ENCODE data around the gene USP32.
"Not testable (repeated sequence)": the region's sequence is repeated elsewhere in the genome, so short reads cannot be mapped to it uniquely, and the experiment has no call there.

USP32 gene

DNA sequence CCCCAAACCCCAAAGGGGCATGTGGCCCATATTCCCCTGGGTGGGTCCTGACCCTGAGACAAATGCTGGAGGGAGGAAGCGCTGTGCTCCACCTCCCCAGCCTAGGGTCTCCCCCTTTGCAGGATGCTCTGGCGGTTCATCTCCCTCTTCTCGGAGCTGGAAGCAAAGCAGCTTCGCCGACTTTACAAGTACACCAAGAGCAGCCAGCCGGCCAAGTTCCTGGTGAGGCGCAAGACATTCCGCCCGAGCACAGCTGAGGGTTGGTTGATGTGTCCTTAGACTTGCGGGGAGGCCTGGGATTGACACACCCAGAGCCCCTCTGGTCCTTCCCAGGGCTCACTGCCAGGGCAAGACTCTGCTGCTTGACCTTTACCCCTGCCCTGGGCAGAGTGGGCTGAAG, 34.7 kb upstream of the USP32 start:
- ChIA-PET POLR2A (no interaction called here), CTCF (interaction anchor here (1.4 kb wide), 1 partner anchor 215 kb away, joined by 3 read pairs; no protein-coding TSS in a partner anchor)
- TF ChIP-seq, protein P1, sequence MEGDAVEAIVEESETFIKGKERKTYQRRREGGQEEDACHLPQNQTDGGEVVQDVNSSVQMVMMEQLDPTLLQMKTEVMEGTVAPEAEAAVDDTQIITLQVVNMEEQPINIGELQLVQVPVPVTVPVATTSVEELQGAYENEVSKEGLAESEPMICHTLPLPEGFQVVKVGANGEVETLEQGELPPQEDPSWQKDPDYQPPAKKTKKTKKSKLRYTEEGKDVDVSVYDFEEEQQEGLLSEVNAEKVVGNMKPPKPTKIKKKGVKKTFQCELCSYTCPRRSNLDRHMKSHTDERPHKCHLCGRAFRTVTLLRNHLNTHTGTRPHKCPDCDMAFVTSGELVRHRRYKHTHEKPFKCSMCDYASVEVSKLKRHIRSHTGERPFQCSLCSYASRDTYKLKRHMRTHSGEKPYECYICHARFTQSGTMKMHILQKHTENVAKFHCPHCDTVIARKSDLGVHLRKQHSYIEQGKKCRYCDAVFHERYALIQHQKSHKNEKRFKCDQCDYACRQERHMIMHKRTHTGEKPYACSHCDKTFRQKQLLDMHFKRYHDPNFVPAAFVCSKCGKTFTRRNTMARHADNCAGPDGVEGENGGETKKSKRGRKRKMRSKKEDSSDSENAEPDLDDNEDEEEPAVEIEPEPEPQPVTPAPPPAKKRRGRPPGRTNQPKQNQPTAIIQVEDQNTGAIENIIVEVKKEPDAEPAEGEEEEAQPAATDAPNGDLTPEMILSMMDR (IDR thresholded peaks at IDR 0.05; ENCODE audit: control extremely low read depth, extremely low read depth, low read depth, missing control alignments), result no peak
- no peak for DNase-seq (ENCODE audit: extremely low spot score)

DNA sequence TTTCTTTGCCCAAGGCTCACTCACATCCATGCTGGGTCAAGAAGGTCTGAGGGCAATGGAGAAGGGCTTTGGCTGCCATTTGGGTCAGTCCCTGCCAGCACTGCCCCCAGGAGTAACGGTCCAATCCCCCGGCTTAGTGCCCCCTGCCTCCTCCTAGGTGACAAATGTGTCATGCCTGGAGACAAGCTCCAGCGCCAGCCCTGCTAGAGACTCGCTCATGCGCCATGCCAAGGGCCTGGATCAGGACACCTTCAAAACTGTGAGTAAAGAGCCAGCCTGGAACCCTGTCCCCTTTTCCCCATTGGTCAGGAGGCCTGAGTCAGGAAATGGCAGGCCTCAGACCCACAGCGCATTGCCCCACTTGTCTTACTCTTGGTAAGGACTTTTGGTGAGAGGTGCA, 33.7 kb upstream of the USP32 start:
- TF ChIP-seq, protein P1 (IDR thresholded peaks at IDR 0.05; ENCODE audit: control extremely low read depth, extremely low read depth, low read depth, missing control alignments), result no peak
- ChIA-PET CTCF (interaction anchor here (1.4 kb wide), 1 partner anchor 215 kb away, joined by 3 read pairs; no protein-coding TSS in a partner anchor), POLR2A (no interaction called here)
- no peak for DNase-seq (ENCODE audit: extremely low spot score)

DNA sequence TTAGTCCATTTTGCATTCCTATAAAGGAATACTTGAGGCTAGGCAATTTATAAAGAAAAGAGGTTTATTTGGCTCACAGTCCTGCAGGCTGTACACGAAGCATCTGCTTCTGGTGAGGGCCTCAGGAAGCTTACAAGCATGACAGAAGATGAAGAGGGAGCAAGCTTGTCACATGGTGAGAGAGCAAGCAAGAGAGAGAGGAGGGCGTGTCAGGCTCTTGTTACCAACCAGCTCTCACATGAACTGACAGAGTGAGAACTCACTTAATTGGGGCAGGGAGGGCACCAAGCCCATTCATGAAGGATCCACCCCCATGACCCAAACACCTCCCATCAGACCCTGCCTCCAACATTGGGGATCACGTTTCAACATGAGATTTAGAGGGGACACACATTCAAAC, 31.9 kb upstream of the USP32 start:
- DNase-seq (ENCODE audit: extremely low spot score), result no peak
- TF ChIP-seq, protein P1 (IDR thresholded peaks at IDR 0.05; ENCODE audit: control extremely low read depth, extremely low read depth, low read depth, missing control alignments), result no peak
- ChIA-PET POLR2A (no interaction called here), CTCF (interaction anchor here (1.6 kb wide), 1 partner anchor 10 kb away, joined by 5 read pairs; no protein-coding TSS in a partner anchor)

DNA sequence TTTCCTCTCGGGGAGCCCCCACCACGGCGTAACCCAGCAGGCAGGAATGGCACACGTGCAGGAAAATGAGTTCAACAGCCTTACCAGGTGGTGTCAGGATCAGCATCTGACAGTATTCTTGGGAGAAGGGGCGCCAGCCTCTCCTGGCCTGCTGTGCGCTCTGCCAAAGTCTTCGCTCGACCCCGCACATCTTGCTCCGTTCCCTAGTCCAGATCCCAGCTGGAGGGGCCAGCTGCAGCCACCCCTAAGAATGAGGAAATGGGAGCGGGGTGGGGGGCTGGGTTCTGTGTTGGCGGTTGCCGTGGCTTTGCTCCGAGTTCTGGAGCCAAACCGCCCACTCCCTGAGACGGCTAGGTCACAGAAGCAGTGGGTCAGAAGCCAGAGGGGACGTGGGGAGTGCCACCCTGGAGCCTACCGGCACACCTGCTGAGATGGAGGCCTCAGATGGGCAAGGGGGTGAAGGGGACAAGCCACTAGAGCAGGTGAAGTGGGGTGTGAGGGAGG, 30.3 kb upstream of the USP32 start, which contains the start of gene CHCT1:
Gene CHCT1 (plus strand): TSS at position 328 of the 504 bp plus-strand sequence. CDS start 104 bp downstream, at position 432.
- POLR2A ChIA-PET, result no interaction called here

DNA sequence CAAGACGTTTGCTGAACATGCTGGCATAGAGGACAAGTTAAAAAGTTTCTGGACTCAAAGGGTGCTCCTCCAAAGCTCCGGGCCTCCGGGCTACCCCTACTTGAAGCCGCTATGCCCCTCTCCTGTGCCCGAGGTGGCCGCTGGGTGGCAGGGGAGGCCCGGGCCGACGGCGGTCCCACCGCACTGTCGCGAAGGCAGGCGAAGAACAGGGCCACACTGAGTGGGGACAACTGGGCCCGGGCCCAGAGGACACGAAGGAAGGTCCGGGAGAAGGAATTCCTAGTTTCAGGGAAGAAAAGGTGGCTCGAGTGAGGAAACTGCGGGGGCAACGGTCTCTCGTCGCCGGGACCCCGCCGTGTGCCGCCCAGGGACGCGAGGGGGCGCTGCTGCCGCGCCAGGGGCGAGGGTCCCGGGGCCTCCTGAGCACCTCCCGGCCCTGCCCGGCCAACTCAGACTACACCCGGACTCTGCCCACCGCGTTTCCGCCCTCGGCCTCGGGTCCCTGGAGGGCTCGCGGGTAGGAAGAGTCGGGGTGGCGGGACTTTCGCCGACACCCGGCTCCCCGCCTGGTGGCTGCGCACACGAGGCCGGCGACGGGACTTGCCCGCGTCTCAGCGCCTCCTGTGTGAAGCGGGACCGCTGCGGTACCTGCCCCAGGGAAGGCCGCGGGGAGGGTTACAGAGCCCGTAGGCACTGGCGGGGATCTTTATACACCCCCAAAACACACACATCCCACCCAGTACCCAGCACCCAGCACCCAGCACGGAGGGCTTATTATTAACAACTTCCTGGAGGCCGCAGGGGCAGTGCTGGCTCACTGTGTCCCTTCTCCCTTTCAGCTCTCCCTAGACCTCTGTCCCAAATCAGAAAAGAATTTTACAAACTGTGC, 29.6 kb upstream of the USP32 start:
- ChIA-PET CTCF (interaction anchor here (0.6 to 2.1 kb wide), 32 partner anchors 9 to 330 kb away, joined by 3 to 15 read pairs (median 3); no protein-coding TSS in a partner anchor), POLR2A (no interaction called here)
- DNase-seq (ENCODE audit: extremely low spot score), result peak; percentile 88
- TF ChIP-seq, protein P1 (IDR thresholded peaks at IDR 0.05; ENCODE audit: control extremely low read depth, extremely low read depth, low read depth, missing control alignments), result peak; percentile 88

More for the DNA sequence above, 30.3 kb upstream of the USP32 start, which contains the start of gene CHCT1:
- CTCF ChIA-PET, result interaction anchor here (0.6 to 2.1 kb wide), 13 partner anchors 10 to 217 kb away, joined by 3 to 15 read pairs (median 3); no protein-coding TSS in a partner anchor
- no peak for DNase-seq (ENCODE audit: extremely low spot score)
- TF ChIP-seq, protein P1 (IDR thresholded peaks at IDR 0.05; ENCODE audit: control extremely low read depth, extremely low read depth, low read depth, missing control alignments), result no peak

DNA sequence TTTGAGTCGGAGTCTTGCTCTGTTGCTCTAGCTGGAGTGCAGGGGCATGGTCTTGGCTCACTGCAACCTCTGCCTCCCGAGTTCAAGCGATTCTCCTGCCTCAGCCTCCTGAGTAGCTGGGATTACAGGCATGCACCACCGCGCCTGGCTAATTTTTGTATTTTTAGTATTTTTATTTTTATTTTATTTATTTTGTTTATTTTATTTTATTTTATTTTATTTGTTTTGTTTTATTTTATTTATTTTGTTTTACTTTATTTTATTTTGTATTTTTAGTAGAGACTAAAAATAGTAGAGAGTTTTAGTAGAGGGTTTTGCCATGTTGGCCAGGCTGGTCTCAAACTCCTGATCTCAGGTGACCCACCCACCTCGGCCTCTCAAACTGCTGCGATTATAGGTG, 27.9 kb upstream of the USP32 start:
- ChIA-PET POLR2A (interaction anchor here (0.7 kb wide), 1 partner anchor 157 kb away, joined by 3 read pairs; no protein-coding TSS in a partner anchor), CTCF (interaction anchor here (1.1 to 1.9 kb wide), 2 partner anchors 11 to 219 kb away, joined by 3 to 9 read pairs; no protein-coding TSS in a partner anchor)
- DNase-seq (ENCODE audit: extremely low spot score), result not testable (repeated sequence)

DNA sequence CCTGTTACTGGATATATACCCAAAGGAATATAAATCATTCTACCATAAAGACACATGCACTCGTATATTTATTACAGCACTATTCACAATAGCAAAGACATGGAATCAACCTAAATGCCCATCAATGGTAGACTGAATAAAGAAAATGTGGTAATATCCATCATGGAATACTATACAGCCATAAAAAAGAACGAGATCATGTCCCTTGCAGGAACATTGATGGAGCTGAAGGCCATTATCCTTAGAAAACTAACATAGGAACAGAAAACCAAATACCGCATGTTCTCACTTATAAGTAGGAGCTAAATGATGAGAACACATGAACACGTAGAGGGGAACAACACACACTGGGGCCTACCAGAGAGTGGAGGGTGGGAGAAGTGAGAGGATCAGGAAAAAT, 27.1 kb upstream of the USP32 start:
- POLR2A ChIA-PET; DNase-seq (ENCODE audit: extremely low spot score): not testable (repeated sequence)
- CTCF ChIA-PET, result interaction anchor here (1.4 to 1.9 kb wide), 2 partner anchors 10 to 21 kb away, joined by 5 to 9 read pairs; no protein-coding TSS in a partner anchor
